Muscle of back (tissue), 11 donors: ENCODE data around the gene MED29. TPM values are rescaled to one million over a fixed set of nuclear protein-coding genes. Genes with fewer than 3 reads are reported as not detected.
A peak's percentile ranks its signal among the peaks of the same experiment; 100 is the strongest.

Experiments
- DNase-seq, 3 donors: peaks; one replicate each; pipeline versions ENCODE4 v3.0.0 to v3.0.0-alpha.2; 2013
- polyA plus RNA-seq, 10 donors: library from polyadenylated mRNA; unstranded; fragments of 120-200 nt; gene quantifications; one replicate each; pipeline ENCODE4 v1.2.1, GENCODE V29; 2013; ENCODE audit not compliant: insufficient read length in 10 of 10

The MED29 gene
- polyA plus RNA-seq, 10 donors = 18.9 to 27.5 (median 24.9) TPM

- no peak for DNase-seq
Observed at GRCh38 chr19:39427707-39428106, 36.5 kb downstream of the MED29 start.

- DNase-seq = peak; percentile 83 to 95 (median 89)
Observed at GRCh38 chr19:39428283-39429112, 37.3 kb downstream of the MED29 start.

- DNase-seq = peak in 2 of 3 donors; percentile 33 to 65
Observed at GRCh38 chr19:39430675-39431593, 39.8 kb downstream of the MED29 start.

- no peak for DNase-seq
Observed at GRCh38 chr19:39432677-39433025, 41.5 kb downstream of the MED29 start.

GRCh38 chr19:39433480-39434079 lies 42.4 kb downstream of the MED29 start:
- no peak for DNase-seq

- no peak for DNase-seq
Observed at GRCh38 chr19:39434123-39435076, 43.2 kb downstream of the MED29 start.

GRCh38 chr19:39435499-39436349 lies 44.5 kb downstream of the MED29 start, which contains the start of gene RPS16:
TSS of gene RPS16 (minus strand) at chr19:39435949. CDS start at chr19:39435895, 54 bp downstream.
- peak; percentile 97 to 99 (median 98) for DNase-seq

GRCh38 chr19:39436350-39436716 lies 45.2 kb downstream of the MED29 start:
- no peak for DNase-seq

GRCh38 chr19:39438270-39438934 lies 47.2 kb downstream of the MED29 start:
- DNase-seq = no peak

- no peak for DNase-seq
Observed at GRCh38 chr19:39444598-39445195, 53.5 kb downstream of the MED29 start.

GRCh38 chr19:39445196-39446111 lies 54.3 kb downstream of the MED29 start, which contains the start of gene SUPT5H:
TSS of gene SUPT5H (plus strand) at chr19:39445582. CDS start at chr19:39445891, 309 bp downstream.
- peak; percentile 96 to 99 (median 98) for DNase-seq

- no peak for DNase-seq
Observed at GRCh38 chr19:39446365-39447084, 55.3 kb downstream of the MED29 start.

GRCh38 chr19:39448271-39448670 lies 57.1 kb downstream of the MED29 start:
- DNase-seq = no peak

- no peak for DNase-seq
Observed at GRCh38 chr19:39449116-39449797, 58.1 kb downstream of the MED29 start.
